Heart left ventricle (tissue), 13 donors: ENCODE results near the gene OTUD7B.

Source experiments
- POLR2A ChIP-seq, 2 donors: fragments of 450-650 bp; IDR thresholded peaks; one replicate each; pipeline ENCODE4 v1.6.1; 2017; ENCODE audit warnings: antibody characterized with exemption in 2 of 2, mild to moderate bottlenecking in 2 of 2, moderate library complexity in 2 of 2
- TF ChIP-seq, protein P1 (sequence below), 12 donors: fragments of 200-600 bp; sonication (generic) in 4 of 12; IDR thresholded peaks; one replicate each; pipeline versions ENCODE4 v1.5.0 to v1.8.0; 2018 to 2022; ENCODE audit warnings: antibody characterized with exemption in 12 of 12, mild to moderate bottlenecking in 5 of 12
- donor health status: ischemic (EF 13 %, LVEDD 7.1; RV severe dilation, severe dysfunction).
- donor health status: DM: no; HTN: yes; CAD: no.
- donor health status: DM: no; HTN: no; CAD: no.
- donor health status: ischemic (EF 25% LVEDD 6.9; RV normal size, moderate dysfunction).
- donor health status: ischemic (EF 25% LVEDD 5.7; RV mildly dilated, moderate dysfunction).
- donor health status: ischemic (EF 35%, LVEDD 5.7; RV mildly dilated, moderate dysfunction).
- donor health status: nonischemic (EF 11% LVEDD 7.7; RV severe dilation, severe dysfunction).
- donor health status: DM: yes; HTN: yes; CAD: no.
- donor health status: PGD.
- donor health status: ischemic (EF 29% LVEDD 5.4; RV normal size, mild dysfunction).
- donor health status: nonischemic (EF 23%, LVEDD 6.1; RV moderate dilation, normal function).

DNA sequence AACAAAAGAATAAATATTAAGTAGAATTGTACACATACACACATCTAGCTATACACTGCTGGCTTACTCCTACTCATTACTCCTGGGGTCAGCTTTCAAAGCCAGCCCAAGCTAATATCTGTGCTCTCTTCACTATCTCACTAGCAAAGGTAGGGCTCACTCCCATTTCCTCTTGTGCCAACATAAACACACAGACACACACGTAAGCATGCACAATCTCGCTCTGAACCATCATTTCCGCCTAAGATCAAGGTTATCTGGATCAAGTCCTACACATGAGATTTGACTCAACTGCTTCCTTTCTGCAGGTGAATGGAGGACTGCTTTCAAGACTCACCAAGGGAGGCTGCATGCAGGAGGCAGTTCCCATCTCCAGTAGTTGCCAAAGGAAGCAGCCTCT lies 45.1 kb downstream of the OTUD7B start:
- TF ChIP-seq POLR2A (IDR thresholded peaks at IDR 0.05), result no peak
- TF ChIP-seq, protein P1, sequence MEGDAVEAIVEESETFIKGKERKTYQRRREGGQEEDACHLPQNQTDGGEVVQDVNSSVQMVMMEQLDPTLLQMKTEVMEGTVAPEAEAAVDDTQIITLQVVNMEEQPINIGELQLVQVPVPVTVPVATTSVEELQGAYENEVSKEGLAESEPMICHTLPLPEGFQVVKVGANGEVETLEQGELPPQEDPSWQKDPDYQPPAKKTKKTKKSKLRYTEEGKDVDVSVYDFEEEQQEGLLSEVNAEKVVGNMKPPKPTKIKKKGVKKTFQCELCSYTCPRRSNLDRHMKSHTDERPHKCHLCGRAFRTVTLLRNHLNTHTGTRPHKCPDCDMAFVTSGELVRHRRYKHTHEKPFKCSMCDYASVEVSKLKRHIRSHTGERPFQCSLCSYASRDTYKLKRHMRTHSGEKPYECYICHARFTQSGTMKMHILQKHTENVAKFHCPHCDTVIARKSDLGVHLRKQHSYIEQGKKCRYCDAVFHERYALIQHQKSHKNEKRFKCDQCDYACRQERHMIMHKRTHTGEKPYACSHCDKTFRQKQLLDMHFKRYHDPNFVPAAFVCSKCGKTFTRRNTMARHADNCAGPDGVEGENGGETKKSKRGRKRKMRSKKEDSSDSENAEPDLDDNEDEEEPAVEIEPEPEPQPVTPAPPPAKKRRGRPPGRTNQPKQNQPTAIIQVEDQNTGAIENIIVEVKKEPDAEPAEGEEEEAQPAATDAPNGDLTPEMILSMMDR (IDR thresholded peaks at IDR 0.05), result no peak
